HG03439 (cell line): ENCODE measurements around the gene ETS1.

ENCODE experiments used
- ATAC-seq: cut with Tn5 transposase; IDR thresholded peaks from one replicate; pipeline ENCODE4 v1.9.1; 2021; ENCODE audit warnings: mild to moderate bottlenecking, moderate library complexity; ENCODE audit not compliant: unreplicated experiment

Gene ETS1, protein sequence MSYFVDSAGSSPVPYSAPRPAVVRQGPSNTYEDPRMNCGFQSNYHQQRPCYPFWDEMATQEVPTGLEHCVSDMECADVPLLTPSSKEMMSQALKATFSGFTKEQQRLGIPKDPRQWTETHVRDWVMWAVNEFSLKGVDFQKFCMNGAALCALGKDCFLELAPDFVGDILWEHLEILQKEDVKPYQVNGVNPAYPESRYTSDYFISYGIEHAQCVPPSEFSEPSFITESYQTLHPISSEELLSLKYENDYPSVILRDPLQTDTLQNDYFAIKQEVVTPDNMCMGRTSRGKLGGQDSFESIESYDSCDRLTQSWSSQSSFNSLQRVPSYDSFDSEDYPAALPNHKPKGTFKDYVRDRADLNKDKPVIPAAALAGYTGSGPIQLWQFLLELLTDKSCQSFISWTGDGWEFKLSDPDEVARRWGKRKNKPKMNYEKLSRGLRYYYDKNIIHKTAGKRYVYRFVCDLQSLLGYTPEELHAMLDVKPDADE

DNA sequence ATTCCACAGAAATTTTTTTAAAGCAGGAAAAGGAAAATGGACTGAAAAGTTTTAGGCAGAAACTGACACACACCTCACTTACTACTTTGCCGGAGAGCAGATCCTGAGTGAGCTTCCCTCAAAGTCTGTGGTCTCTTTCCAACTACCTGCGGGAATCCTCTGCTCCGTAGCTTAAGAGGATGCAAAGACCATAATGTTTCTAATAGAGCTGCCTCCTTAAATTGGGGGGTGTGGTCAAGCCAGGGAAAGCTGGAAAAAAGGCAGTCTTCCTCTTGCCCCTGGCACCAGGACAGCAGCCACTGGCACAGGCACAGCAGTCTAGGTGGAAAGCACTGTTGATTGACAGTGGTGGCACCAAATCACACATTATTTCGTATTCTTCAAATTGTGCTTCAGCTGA, at the start of gene ETS1:
Gene ETS1 (minus strand): TSS at position 144 of the 400 bp plus-strand sequence. CDS start 14,428 bp downstream, outside the sequence.
- no peak for ATAC-seq

DNA sequence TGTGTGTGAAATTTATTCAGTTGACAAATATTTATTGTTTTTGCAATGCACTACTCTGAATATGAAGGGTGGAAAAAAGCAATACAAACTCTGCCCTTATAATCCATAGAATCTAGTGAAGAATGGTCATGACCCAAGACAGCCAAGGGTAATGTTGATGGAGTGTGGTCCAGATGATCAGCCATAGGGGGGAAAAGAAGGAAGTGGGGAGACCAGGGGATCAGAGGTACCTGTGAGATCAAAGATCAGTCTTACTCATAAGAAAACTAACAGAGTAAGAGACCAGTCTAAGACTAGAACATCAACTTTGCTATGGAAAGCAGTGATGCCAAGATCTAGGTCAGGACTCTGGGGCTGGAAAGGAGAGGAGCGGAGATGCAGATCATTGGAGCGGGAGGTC, 47.0 kb upstream of the ETS1 start:
- ATAC-seq = no peak

DNA sequence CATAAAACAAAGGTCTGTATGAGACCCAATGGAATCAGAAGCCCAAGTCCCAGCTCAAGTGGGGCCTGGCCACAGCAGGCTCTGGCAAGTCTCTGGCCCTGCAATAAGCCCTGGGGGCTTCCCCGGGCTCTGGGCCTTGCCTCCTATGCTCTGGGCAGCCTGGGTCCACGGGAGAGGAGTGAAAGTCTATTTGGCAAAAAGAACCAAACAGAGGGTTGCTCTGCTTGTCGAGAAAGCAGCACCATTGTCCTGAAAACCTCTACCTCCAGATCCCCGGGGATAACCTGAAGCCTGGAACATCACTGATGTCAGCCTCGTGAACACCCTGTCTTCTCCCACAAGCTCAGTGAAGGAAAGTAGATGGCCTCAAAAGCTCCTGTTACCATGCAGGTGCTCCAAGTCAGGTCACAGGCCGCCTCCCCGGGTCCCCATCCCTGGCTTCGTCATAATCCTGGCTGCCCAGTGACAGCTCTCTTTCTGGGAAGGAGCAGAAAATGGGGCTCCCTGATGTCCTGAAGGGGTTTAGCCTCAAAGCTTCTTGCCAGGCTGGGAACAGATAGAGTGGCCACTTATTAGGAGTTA, 46.1 kb upstream of the ETS1 start:
- ATAC-seq = no peak

DNA sequence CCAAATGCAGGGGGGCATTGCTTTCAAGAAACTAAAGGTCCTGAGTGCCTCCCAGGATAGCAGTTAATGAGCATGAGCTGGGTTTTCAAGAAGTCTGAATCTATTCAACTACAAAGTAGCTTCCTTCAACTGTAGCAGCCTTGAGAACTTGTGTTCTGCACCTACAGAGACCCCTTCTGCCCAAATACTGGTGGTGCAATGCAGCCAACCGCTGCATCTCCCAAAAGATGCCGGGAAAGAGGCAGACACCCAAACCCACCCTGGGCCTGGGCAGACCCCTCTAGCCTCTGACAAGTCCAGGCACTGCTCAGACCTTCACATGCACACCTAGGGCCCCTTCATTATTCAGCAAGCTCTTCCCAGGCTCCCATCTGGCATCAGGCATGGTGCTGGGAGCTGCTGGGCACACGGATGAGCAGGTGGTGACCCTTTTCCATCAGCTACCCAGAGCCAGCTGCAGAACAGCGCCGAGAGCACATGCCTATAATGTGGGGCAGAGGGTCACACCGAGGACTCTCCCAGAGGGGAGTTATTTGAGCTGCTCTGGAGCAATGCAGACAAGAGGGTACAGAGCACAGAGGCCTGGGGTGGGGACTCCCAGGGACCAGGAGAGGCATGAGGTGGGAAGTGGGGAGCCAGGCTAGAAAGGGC, 44.9 kb upstream of the ETS1 start:
- no peak for ATAC-seq

DNA sequence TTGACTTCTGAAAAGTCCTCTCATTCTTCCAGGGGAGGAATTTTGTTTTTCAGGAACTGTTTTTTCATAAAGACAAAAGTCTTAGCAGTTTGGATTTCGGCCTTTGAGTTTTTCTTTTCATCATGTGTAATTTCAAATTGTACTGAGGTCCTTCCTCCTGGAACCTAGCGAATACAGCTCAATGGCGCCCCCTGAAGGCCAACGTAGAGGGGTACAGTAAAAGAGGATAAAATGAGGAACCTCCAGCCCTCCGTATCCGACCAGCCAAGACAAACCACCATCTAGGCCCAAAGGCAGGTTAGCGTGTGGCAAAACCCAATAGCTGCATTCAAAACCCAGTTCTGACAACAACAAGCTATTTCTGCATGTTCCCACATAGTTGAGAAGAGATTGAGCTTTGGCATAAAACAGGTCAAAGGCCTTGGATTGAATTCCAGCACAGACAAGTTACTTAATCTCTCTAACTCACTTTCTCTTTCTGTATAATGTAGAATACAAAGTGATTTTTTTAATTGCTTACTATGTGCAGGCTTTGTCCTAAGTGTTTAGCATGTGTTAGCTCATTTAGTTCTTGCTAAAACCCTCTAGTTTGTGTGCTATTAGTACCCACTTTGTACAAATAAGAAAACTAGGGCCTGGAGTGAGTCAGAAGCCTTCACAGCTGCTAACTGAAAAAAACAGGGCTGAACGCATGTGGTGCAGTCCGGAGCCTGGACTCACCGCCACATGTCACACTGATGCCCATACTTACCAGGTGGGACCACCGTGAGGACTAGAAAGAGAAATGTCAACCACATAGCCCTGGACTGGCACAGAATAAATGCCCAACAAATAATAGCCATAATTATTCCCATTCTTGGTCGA, 43.2 kb upstream of the ETS1 start:
- ATAC-seq = peak; percentile 70

DNA sequence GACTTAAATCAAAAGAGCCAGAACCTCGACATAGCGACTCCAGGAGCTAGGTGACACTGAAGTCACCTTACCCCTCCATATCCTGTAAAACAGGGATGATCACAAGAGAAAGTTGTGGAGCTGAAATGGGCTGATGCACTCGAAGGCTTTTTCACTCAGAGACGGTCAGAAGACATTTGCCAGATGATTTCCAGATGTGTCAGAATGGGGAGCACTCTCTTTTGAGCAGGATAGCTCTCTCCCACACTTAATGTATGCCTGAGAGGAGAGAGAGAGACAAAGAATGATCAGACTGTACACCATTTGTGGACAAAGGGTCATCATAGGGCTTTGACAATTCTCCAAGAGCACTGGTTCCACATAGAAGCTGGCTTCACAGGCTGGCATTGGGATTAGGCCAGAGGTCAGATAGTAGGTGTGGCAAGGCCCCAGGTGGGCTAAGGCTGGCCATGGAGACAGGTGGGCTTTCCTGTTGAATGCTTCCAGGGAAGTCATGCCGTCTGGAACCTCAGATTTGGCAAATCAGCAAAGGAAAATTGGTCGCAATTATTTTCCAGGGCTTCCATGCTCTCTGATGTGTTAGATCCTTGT, 42.3 kb upstream of the ETS1 start:
- no peak for ATAC-seq

DNA sequence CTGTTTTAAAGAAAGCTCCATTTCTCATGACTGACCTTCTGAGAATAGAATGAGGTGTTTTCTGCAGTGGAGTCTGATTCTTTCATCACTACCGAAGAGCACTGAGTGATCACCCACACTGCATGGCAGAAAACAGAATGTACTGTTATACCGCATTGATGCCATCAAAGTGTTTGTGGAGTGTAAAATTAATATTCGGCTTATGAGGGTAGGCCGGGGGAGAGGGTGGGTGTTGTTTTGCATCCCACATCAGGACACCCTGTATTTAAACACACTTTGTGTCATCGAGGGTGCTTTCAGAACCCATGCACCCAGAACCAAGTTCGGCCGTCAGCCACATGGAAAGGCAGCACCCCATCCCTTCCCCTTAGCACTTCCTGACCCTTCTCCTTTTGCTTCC, 41.3 kb upstream of the ETS1 start:
- peak; percentile 15 for ATAC-seq

DNA sequence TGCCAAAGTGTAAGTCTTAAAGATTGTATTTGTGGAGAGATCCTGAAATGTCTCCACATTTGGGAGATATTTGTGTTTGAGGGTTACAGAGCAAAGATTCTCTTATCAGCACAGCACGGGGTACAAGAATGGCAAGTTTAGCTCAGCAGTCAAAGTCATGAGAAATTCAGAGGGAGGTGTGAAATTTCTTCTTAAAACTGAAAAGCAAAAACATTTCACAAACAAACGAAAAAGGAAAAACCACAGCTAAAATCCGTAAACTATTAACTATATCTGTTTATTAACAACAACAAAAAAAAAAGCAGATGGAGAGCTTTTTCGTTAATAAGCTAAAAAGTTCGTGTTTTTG, 40.9 kb upstream of the ETS1 start:
- peak; percentile 19 for ATAC-seq

DNA sequence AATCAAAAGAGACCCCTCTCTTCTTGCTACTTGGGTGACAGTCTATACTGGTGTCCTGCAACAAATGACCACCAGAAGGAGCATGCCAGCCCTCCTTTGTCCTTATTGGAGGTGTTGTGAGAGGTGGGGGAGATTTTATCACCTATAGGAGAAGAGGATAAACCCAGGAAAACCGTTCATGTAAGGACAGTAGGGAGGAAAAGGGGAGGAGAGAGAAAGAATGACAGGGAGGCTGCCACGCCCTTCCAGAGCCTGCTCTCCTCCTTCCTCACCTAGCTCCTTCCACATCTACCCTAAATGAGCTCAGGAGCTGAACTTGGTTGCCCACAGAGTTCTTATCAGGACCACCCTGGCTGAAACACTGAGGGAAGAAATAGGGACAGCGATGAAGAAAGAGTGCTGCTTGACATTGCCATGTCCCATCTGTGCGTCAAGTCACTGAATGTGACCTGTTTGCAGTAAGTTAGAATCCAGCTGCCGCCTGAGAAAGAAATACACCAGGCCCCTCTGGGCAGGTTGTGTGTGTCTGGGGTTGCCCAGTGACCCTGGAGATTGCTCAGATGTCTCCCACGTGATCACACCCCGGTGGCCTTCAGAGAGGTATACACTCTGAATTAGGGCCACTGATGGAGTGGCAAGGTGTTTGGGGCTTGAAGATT, 40.4 kb upstream of the ETS1 start:
- peak; percentile 49 for ATAC-seq

DNA sequence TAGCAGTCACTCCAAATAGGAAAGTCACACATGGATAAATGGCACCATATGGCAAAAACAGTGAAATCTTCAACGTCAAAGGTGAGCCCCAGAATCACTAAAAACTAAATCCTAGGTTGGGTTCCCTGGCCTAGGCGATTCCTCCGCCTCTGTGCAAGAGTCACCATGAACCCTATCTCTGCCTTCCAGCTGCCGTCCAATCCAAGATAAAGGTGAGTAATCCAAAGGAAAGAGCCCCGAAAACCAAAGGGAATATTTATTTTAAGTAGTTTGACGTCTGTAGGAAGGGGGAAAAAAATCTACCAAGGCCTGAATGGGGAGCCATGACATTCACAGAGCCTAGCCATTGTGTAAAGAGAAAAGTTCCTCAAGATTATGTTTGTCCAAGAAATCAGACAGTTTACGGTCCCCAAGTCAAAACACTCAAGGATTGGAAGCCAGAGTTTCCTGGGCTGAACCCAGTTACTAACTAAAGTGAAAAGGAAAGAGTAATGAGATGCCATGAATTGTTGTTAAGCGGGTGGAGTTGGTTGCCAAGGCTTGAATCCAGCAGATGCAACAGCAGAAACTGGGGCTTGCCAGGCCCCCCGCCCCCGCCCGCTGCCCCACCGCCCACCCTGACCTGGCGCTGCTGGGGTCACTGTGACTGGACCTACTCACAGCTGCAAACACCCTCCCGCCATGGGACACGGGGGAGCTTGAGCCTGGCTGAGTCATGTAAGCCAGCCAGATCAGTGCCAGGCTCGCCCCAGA, 39.7 kb upstream of the ETS1 start:
- ATAC-seq = no peak

DNA sequence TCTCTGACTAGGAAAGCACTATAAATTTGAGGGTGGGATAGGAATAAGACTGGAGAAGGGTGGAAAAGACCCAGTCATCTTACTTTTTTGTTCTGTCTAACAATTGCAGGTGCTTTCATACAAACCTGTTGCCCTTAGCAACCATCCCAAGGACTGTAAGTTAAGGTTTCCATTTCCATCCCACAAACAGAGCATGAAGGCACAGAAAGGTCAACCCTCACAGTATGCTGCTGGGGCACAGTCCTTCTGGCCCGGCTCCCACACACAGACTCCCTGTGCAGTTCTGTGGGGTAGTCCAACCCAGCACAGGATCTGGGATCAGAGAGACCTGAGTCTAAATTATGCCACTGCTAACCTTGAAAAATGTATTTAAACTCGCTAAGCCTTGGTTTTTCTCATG, 38.4 kb upstream of the ETS1 start:
- ATAC-seq = no peak

DNA sequence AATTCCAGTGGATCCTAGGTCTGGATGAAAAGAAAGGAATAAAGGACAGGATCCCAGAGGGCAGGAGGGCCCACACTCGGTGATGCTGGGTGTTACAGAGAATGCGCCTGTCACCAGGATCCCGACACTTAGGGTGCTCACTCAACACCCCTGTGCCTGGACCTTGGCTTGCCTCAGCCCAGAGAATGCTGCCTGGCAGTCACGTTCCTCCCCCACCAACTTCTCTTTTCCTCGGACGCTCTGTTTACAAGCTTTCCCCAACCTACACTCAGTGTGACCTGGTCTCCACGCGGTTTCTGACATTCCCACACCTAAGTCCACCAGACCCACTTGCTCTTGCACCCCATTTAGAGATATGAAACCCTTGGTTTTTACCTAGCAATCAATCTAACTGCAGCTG, 38.0 kb upstream of the ETS1 start:
- ATAC-seq = no peak

DNA sequence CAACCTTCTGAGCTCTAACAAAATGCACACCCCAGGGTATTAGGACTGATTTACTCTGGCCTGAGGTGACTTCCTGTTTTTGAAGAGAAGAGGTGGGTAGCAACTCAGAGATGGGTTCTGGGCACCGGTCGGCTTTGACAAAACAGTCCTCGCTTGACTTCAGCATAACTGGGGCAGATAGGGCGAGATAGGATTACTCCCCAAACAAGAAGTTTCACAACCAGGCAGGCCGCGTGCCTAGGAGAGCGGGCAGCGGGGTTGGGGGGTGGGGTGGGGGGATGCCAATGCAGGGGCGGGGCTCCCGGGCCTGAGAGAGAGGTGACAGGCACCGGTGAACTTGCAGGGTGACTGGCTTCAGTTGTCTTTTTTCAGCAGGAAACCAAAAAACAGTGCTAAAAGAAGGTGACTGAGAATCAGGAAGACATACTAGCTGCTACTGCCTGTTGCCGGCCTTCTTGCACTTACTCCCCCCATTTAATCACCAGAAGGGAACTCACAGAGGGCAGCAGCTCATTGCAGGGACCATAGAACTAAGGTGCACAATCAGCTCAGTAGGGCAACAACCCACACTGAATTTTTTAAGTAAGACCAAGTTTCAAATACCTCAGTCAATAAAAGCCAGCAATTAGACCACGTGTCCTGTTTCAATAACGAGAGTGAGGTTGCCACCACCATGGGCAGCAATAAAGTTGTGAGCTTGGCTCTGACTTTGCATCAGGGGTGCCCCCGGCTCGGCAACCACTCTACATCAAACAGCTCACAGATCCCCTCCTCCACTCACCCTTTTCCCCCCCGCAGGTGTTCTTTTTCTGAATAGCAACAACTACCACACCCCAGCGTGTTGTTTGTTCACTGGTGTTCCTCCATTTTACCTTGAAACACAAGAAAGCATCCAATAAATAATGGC, 37.2 kb upstream of the ETS1 start:
- no peak for ATAC-seq

DNA sequence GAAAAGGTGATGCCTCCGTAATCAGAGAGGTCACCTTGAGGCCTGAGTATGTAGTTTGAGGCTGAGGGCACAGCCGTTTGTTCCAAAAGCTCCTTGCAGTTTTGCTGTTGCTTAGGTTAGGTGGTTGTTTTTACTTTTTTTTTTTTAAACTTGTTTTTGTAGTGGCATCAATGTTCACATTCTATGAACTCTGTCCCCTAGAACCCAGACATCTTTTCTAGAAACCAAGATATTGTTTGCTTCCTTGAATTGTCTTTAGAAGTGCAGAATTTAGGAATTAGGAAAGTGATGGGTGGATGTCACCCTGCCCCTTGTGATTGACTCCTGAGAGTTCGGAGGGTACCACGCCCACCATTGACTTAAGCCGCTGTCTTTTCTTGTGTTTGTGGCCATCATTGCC, 35.7 kb upstream of the ETS1 start:
- ATAC-seq = no peak

DNA sequence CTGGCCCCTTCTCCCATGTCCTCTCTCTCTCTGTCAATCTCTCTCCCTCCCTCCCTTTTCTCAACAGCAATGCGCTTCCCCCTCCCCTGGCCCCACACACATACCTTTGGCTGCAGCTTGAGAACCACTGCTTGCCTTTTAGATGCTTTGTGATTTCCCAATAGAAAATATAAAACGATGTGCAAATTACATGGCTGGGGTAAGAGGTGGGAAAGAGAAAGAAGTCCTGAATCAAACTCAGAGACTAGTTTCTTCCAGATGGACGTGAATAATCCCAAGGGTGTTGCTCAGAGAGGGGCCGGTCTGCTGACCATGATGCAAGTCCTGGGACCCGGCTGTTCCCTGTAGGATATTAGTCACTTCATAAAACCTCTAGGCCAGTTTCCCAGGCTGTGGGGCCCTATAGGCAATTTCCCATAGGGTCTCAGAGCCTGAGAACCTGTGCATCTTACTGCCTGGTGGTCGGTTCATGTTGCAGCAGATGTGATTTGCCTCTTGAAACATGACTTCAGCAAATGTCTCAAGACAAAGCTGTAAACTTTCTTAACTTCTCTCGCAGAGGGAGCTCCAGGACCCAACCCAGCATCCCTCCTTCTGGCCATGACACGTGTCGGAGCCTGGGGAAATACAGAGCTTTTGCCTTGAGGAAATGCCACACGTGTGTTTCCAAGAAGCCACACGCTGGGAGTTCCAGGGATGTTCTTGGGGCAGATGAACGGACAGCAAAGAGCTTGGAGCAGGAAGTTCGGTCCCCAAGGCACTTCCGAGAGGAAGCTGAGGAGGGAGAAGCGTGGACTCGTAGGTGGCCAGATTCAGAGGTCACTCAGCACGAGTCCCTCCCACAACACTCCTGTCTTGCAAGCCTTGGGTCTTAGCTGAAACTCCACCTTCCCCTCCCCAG, 34.5 kb upstream of the ETS1 start:
- ATAC-seq = no peak

DNA sequence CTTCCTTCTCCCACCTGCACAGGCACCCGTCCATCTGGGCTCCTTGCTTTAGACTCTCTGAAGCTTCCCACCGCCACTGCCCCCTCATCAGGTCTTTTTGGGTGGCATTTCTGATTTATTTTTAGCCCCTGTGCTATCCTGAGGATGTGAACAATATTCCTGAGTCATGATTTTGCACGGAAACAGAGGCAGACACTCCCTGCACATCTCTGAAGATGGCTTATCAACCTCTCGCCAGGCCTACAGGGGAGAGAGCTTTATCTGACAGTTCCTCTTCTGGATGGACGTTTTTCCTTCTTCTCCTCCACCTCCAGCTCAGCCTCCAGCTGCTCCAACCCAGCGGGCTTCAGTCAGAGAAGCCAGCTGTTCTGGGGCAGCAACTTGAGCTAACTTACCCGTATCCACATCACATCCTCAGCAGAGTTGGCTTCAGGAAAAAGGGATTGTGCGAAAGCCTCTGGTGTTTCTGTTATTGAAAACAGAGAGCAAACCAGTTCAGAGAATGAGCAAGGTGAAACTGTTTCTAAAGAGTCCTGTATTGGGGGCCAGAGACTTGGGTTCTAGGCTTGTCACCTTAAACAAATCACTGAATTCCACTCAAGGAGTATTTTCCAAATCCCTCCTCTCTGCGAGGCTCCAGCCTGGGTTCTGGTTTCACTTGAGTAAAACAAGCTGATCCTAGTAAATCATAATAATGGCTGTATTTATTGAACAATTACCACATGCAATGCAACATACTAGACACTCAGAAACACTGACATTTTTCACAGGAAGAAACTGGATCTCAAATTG, 33.1 kb upstream of the ETS1 start:
- no peak for ATAC-seq
